GM11168 (cell line): ENCODE results near the gene RASSF1.

ENCODE experiments used
- in situ Hi-C: fragments of 300-500 bp; cut with MboI; formaldehyde crosslinking; loops from one replicate; pipeline ENCODE4 v1.12.0; 2022; ENCODE audit warnings: low sequenced_read_pairs; ENCODE audit not compliant: unreplicated experiment

RASSF1 gene

DNA sequence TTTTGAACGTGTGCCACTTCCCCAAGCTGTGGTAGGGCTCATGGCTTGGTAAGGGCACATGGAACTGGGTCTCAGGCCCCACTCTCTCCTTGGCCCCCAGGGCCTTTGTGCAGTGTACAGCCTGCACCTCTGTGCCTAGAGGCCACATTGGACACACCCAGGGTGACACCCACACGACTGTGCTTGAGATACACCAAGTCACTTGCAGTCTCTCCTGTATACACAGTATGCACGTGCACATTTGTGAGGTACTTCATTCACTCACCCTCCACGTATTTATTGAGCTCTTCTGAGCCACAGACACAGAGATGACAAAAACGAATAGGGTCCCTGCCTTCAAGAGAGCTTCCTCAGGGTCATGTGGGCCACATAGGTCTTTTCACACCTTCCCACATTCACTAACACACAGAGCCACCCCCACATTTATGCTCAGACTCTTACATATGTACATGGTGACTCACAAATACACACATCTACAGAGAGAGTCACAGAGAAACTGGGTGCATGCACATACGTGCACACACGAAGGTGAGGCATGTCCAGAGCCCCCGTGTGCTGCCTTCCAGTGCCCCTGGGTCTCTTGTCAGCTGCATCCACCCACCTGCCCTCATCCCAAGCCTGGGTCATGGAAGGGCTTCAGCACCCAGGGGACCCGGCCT, 28.5 kb upstream of the RASSF1 start:
- in situ Hi-C loops, result no loop called here

DNA sequence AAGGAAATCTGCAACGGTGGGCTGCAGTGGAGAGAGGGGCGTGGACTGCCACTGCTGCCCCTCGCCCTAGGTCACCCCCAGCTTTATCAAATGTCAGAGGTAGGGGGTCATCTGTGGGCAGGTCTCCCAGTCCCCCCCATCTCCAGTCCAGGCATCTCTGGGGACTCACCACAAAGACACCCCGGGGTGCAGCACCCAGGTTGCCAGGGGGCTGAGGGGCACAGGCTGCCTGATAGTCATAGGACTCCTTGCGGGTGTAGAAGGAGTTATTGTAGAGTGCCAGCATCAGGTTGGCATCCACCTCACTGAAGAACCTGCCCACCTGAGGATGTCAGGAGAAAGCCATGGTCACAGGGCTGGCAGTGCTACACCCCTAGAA, 25.2 kb upstream of the RASSF1 start:
- in situ Hi-C loops, result no loop called here

GRCh38 chr3:50365080-50365841, 24.6 kb upstream of the RASSF1 start:
- in situ Hi-C loops, result no loop called here

DNA sequence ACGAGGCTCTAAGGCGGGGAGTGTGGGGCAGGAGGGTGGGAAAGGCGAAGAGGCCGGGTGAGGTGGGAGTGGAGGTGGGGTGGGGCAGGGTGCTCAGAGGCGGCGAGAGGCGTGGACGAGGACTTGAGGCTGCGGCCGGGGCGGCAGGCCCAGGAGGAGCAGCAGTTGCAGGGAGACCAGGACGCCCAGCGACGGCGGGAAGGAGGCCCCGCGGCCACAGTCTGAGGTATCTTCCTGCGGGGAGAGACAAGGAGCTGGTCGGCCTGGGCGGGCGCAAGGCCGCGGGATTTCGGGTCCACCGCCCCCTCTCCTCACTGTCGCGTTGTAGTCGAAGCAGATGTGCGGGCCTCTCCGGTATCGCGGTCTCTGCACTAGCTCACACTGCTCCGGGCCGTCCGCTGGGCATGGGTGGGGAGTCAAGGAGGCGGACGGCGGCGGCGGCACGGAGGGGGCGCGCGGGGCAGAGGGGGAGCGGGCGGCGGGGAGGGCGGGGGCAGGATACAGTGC, 24.0 kb upstream of the RASSF1 start:
- in situ Hi-C loops, result no loop called here

DNA sequence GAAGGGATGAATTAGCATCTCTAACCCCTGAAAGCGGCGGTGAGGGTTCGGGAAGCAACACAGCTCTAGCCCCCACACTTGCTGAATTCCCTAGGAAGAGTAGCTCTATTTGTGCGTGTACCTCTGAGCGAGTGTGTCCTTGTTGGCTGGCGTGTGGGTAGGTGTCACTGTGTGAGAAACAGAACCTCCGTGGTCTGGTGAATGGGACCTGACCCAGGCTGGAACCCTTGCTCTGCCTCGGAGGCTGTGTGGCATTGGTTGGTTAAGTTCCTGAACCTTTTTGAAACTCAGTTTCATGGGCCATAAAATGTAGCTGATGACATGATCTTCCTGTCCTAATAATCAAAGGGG, 19.1 kb upstream of the RASSF1 start:
- in situ Hi-C loops, result no loop called here

DNA sequence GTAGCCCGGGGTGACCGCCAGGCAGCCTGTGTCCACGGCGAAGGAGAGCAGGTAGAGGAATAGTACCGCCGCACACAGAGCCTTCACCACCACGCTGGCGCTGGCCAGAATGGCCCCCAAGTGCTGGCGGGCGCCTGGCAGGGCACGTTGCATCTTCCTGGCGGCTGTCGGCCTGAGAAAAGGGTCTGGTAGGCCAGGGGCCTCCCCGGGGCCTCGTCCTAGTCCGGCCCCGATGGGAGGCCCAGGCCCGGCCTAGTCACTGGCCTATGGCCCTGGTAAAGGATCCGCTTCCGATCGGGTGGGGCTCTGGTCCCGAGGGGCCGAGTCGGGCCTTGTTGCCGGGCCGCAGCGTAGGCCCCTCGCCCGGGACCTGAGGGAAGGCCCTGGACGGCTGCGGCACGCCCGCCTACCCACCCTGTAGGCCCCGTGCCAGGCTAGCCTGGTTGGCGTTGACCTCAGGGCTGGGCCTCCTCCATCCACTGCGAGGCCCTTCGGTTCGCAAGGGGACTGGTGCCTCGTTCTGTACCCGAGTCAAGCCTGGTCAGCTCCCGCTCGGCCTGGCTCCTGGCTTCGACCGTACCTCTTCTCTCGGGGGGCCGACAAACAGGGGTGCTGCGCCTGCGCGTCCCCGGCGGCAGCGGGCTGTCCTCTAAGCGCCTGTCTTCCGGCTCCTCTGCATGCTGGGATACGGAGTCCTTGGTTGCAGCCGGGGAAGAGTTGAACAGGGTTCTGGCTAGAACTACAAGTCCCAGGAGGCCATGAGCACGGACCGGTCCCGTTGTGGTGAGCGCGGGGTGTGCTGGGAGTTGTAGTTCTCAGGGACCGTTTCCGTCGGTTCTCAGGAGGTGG, 18.5 kb upstream of the RASSF1 start, which contains the start of gene TMEM115:
TSS of gene TMEM115 (minus strand) at position 611 of the 849 bp plus-strand sequence. CDS start at position 153, 458 bp downstream.
- in situ Hi-C loops, result no loop called here

GRCh38 chr3:50358355-50358910, 17.8 kb upstream of the RASSF1 start:
- in situ Hi-C loops, result no loop called here

DNA sequence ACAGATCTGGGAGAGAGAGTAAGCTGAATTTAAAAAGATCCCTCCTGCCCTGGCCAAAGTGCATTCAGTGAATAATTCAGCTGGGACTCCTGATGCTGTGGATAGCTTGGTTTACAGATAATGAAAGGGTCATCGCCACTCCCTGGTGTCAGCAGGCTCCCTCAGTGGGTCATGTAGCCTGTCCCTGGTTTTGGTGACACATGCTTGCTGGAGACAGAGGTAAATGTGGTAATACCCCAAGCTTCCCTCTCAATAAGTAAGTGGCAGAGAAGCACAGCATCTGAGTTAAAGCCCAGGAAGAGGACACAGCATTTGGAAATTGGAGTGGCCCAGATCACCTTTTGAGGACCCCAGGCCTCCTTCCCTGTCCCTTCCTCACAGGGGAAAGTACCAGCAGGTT, 16.8 kb upstream of the RASSF1 start:
- in situ Hi-C loops, result no loop called here

GRCh38 chr3:50356553-50356952, 15.9 kb upstream of the RASSF1 start:
- in situ Hi-C loops, result no loop called here

- in situ Hi-C loops, result no loop called here
These were observed 15.4 kb upstream of the RASSF1 start for GRCh38 chr3:50355829-50356552.

GRCh38 chr3:50354850-50355249, 14.2 kb upstream of the RASSF1 start:
- in situ Hi-C loops, result no loop called here

DNA sequence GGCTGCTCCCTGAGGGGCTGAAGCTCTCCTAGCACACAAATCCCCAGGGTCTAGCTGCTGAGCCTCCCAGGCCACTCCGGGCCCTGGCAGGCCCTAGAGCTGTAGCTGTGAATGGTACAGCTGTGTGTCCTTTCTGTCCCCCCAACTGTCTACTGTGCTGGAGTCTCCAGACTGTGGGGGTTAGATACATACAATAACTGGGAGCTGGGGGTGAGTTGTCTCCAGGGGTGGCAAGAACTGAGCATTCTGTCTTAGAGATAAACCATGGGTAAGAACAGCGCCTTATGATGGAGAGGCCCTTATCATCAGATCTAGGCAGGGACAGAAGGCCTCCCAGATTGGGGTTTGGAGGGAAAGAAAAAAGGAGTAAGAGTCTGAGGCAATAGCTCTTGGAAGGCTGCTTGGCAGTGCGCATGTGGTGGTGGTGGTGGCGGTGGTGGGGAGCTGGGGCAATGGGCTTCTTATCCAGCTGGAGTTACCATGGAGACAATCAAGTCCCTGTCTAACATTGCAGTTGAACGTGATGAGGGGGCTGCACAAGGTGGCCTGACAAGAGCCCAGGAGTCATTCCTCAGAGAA, 13.6 kb upstream of the RASSF1 start:
- in situ Hi-C loops, result no loop called here

- in situ Hi-C loops, result no loop called here
These were observed 12.8 kb upstream of the RASSF1 start for GRCh38 chr3:50353245-50354004.

DNA sequence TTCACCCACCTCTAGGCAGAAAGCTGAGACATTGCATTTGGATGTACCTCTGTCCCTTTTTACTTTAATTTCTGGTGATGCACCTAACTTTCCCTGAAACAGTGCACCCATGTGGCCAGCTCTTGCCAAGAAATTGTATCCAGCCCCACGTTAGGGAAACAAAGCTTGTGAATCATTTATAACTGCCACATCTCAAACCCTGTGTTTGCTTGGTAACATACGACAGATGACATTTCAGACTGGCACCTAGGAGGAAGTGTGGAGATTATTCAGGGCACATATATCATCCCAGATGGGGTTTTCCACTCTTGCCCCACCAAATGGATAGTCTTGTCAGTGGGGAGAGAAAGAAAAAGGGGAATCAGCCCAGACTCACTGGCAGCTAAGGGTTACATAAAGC, 12.1 kb upstream of the RASSF1 start:
- in situ Hi-C loops, result no loop called here

DNA sequence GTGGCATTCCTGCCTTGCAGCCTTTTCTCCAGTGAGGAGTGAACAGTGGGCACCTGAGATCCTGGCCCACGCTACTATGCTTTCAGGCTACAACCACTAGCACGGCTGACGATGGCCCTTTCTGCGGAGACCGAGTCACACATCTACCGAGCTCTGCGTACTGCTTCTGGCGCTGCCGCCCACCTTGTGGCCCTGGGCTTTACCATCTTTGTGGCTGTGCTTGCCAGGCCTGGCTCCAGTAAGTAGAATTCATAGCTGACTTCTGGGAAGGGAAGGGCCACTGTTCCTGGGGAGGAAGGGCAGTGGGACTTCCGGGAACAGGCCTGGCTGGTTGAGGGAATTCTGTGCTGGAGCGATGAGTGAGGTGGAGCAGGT, 10.7 kb upstream of the RASSF1 start:
- in situ Hi-C loops, result no loop called here

- in situ Hi-C loops, result no loop called here
These were observed 10.1 kb upstream of the RASSF1 start, which contains the start of the genes CYB561D2 and NPRL2 for GRCh38 chr3:50350527-50351322. Gene CYB561D2 (plus strand): TSS chr3:50350862. CDS start chr3:50351434, 572 bp downstream. Gene NPRL2 (minus strand): TSS chr3:50350775. CDS start chr3:50350652, 123 bp downstream.

- in situ Hi-C loops, result no loop called here
These were observed 9.5 kb upstream of the RASSF1 start for GRCh38 chr3:50350213-50350526.

GRCh38 chr3:50347187-50347813, 6.7 kb upstream of the RASSF1 start:
- in situ Hi-C loops, result no loop called here
